Fibroblast of skin of right quadriceps (primary cell): ENCODE results near the gene GSTO2.

Experiments used
- DNase-seq: peaks from one replicate; pipeline ENCODE4 v3.0.0-alpha.2; 2013

Gene GSTO2

GRCh38 chr10:104309980-104310978 lies 41.3 kb downstream of the GSTO2 start:
- peak; percentile 77 for DNase-seq

- DNase-seq: no peak
These were observed 42.3 kb downstream of the GSTO2 start for GRCh38 chr10:104311184-104311720.

GRCh38 chr10:104314591-104315485 lies 45.9 kb downstream of the GSTO2 start:
- no peak for DNase-seq

DNA sequence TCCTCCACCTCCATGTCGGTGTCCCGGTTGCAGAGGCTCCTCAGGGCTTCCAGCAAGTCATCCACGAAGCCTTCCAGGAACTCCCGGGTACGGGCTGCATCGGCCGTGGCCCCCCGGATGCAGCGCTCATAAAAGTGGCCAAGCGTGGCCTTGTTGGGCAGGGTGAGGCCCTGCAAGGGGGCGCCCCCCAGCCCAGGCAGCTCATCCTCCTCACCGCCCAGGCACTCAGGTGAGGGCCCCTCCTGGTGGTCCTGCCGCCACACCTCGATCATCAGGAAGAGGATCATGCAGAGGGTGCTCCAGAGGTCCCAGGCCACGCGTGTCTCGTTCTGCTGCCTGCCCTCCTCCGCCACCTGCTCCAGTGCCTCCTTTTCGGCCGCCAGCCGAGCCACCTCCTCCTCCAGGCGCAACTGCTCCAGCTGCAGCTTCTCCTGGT lies 46.5 kb downstream of the GSTO2 start:
- DNase-seq: no peak

- DNase-seq: no peak
These were observed 47.5 kb downstream of the GSTO2 start for GRCh38 chr10:104316321-104317099.

- DNase-seq: peak; percentile 73
These were observed 48.3 kb downstream of the GSTO2 start for GRCh38 chr10:104317269-104317710.

DNA sequence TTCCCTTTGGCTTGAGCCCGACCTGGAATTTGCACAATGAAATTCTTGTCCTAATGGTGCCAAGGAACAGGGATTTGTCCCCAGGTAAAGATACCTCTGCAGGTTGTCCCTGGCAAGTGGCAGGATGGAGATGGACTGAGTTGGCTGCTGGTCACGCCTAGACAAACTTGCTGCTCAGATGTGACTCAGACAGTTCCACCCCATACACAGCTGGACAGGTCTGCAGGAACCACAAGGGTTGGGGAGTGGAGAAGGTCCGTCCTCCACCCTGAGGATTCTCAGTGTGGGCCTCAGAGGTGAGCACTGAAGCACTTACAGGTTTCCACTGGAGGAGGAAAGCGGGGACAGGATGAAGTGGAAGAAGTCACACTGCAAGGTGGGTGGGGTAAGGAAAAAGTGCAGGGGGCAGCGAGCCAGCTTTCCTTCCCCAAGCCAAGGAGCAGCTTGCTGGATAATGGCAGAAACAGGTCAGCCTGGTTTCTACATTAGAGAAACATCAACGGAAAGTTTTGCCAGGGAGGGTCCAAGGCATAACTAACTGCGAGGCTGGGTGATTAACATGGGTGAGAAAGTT lies 48.8 kb downstream of the GSTO2 start:
- DNase-seq: no peak

GRCh38 chr10:104318326-104318725 lies 49.3 kb downstream of the GSTO2 start:
- DNase-seq: no peak

GRCh38 chr10:104318810-104319741 lies 50.1 kb downstream of the GSTO2 start:
- no peak for DNase-seq

DNA sequence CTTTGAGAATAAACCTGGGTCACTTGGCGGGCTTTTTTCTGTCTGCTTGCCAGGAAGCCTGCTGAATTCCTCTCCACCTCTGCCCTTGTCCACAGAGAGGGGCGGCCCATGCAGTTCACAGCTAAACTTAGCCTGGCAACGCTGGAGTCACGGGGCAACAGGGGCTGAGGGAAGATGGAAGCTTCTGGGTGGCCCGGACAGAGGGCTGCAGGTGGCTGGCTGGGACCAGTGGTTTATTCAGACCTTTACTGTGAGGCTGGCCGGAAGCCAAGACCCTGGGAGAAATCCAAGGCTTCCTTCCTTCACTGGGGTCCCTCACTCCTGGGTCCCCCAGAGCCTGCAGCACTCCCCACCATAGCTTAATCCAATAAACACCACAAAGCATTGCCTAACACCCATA lies 52.2 kb downstream of the GSTO2 start:
- no peak for DNase-seq

- no peak for DNase-seq
These were observed 52.9 kb downstream of the GSTO2 start for GRCh38 chr10:104321725-104322415.

DNA sequence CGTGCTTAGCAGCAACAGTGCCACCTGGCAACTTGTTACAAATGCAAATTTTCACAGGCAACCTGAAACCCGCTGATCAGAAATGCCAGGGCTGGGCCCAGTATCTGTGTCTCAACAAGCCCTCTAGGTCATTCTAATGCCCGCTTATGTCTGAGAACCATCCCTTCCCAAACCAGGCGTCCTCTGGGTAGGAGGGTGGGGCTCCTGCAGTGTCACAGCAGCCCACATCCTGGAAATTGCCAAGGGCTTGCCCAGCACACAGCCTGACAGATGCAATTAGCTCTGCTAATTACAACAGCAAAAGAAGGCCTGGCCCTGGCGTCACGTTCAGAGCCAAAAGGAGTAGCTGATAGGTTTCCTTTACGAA lies 53.4 kb downstream of the GSTO2 start:
- no peak for DNase-seq

GRCh38 chr10:104323085-104323484 lies 54.1 kb downstream of the GSTO2 start:
- no peak for DNase-seq

- no peak for DNase-seq
These were observed 54.8 kb downstream of the GSTO2 start for GRCh38 chr10:104323760-104324201.

- no peak for DNase-seq
These were observed 55.3 kb downstream of the GSTO2 start for GRCh38 chr10:104324221-104324686.

GRCh38 chr10:104324931-104325330 lies 55.9 kb downstream of the GSTO2 start:
- DNase-seq: no peak

DNA sequence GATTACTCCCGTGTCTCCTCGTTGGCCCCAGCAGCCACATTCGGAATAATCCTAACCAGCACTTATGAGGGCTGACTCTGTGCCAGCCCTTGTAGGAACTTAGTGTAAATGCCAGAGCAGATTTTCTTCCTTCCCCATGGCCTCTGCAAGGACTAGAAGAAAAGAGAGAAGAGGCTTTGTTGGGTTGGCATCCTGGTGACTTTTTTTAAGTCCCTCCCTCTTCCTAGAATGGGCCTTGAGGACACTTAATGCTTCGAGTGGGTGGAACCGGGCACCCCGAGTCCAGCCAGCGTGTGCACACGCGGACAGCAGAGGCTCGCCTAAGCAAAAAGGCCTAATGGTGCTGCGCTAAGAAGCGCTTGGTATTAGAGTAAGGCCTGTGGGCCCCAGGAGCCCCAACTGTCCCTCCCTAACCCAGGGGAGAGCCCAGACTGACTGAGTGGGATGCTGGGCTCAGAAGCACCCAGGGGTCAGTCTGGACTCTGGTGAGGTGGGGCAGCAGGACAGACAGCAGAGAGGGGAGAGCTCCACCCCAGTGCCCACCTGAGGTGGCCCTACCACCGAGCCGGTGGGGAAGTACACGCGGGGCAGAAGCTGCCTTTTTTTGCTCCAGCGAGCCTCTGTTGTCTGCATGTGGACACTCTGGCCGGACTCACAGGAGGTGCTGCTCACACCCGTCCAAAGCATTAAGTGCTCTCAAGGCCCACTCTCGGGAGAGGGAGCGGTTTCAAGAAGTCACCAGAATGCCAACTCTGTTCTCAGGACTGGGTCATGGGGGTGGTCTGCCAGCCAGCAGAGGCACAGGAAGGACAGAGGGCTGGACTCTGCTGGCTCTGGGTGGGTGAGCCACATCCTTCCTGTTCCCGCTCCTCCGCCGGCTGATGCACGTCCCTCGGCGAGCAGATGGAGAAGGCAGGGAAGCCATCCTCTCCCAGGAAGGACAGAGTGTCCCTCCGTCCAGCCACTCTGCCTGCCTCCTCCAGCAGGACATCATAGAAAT lies 56.8 kb downstream of the GSTO2 start:
- no peak for DNase-seq

DNA sequence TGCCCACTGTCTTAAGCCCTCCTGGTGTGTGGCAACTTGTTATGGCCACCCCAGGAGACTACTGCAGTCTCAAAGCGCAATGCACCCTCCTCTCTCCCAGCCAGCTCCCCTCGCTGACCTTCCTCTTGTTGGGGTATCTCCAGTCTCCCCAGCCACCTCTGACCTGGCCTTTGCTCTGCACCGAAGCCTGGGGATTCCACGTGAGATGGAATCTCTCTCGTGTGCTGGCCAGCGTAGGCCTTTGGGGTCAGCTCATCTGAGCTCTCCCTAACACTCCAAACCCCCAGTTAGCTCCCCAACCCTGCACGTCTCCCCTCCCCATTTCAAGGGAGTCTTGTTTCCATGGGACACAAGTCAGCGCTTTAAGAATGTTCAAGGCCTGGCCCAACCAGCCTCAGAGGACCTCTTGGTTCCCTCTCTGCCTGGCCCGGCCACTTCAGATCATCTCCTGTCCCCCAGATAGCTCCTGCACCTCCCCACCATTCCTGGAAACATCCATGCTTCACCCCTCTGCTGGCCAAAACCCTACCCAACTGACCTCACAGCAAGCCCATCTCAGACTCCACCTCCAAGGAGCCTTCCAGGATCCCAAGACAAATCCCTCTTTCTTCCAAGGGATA lies 58.1 kb downstream of the GSTO2 start:
- no peak for DNase-seq
